ENCODE measurements around the gene E2F8. TPM values are rescaled to one million over a fixed set of nuclear protein-coding genes. Genes with fewer than 3 reads are reported as not detected.

Gene E2F8
- total RNA-seq, 1 experiment from 2014 or later = 11.3 TPM

GRCh38 chr11:19286411-19286810 lies 45.7 kb upstream of the E2F8 start:
- no peak overlapping the region for H3K23ac ChIP-seq (ENCODE audit: insufficient read length, low read depth, low read length)
- no peak overlapping the region for H3T11ph ChIP-seq (ENCODE audit: low read length)
- no peak overlapping the region for H4K5ac ChIP-seq (ENCODE audit: insufficient read length, low read depth, low read length)
- no peak overlapping the region for H2AK5ac ChIP-seq (ENCODE audit: insufficient read length, low read length)
- H2BK15ac ChIP-seq (ENCODE audit: low read depth, low read length) = no peak overlapping the region
- no peak overlapping the region for H3K56ac ChIP-seq (ENCODE audit: insufficient read length, low read depth, low read length)
- no peak overlapping the region for H3K4ac ChIP-seq (ENCODE audit: low read depth, low read length)
- no peak overlapping the region for H3K9ac ChIP-seq (ENCODE audit: extremely low read depth, insufficient read length, low read length)
- H3K4me3 Mint-ChIP-seq = no peak overlapping the region
- no peak overlapping the region for H4K91ac ChIP-seq (ENCODE audit: insufficient read length, low read depth, low read length)
- no peak overlapping the region for H2BK120ac ChIP-seq (ENCODE audit: low read depth, low read length, poor library complexity, severe bottlenecking)
- no peak for DNase-seq
- H3K27me3 Mint-ChIP-seq (ENCODE audit: low read depth) = no peaks in the 10 kb centered on the region; the same call in 1 of the 2 replicates
- H3K27me3 ChIP-seq (ENCODE audit: insufficient read depth, low read length) = no peaks in the 10 kb centered on the region
- no peak overlapping the region for H2AFZ ChIP-seq (ENCODE audit: low read length)
- no peak overlapping the region for H3K4me2 ChIP-seq (ENCODE audit: insufficient read depth, insufficient read length, low read length)
- H3K27ac Mint-ChIP-seq = no peak overlapping the region
- no peak overlapping the region for H2BK20ac ChIP-seq (ENCODE audit: low read depth, low read length, poor library complexity, severe bottlenecking)
- H3K4me1 ChIP-seq (ENCODE audit: insufficient read depth, low read length) = no peaks in the 10 kb centered on the region
- H3K4me1 Mint-ChIP-seq = peaks cover 6 to 12% of the 10 kb centered on the region in 2 experiments; a peak in 3 of 4 replicates
- H3K18ac ChIP-seq (ENCODE audit: insufficient read length, low read depth, low read length) = no peak overlapping the region
- H2BK12ac ChIP-seq (ENCODE audit: insufficient read length, low read depth, low read length) = no peak overlapping the region
- no peak overlapping the region for H2BK5ac ChIP-seq (ENCODE audit: insufficient read length, low read length)
- H4K8ac ChIP-seq (replicated peaks; ENCODE audit: insufficient read length, low read depth, low read length) = no peak overlapping the region
- no peaks in the 10 kb centered on the region for H3K79me2 ChIP-seq (ENCODE audit: insufficient read depth, low read length)
- H3K14ac ChIP-seq (ENCODE audit: insufficient read depth, low read length) = no peak overlapping the region; the same call in 1 of the 2 replicates
- no peak overlapping the region for H3K27ac ChIP-seq (ENCODE audit: insufficient read length, low read depth, low read length)
- H3K9me3 Mint-ChIP-seq = no peaks in the 10 kb centered on the region; a peak in 1 of 5 replicates
- no peaks in the 10 kb centered on the region for H3K79me1 ChIP-seq (ENCODE audit: insufficient read depth, low read depth, low read length, poor library complexity, severe bottlenecking)
- no peaks in the 10 kb centered on the region for H3K36me3 Mint-ChIP-seq (ENCODE audit: insufficient read depth in 1 of 3, low read depth in 3 of 3)
- no peak for TF ChIP-seq CTCF (conservative IDR thresholded peaks at IDR 0.05)
- no peaks in the 10 kb centered on the region for H4K20me1 ChIP-seq (ENCODE audit: control insufficient read depth, insufficient read depth, insufficient read length)
- no peaks in the 10 kb centered on the region for H3K9me3 ChIP-seq (ENCODE audit: control insufficient read depth, low read depth, low read length)
- no CpG with 5 or more reads among the region's 4 CpGs for WGBS (ENCODE audit: extremely low coverage, insufficient read length, low lambda C conversion rate)
- H3K23me2 ChIP-seq (ENCODE audit: insufficient read length, low read depth, low read length, poor library complexity, severe bottlenecking) = no peaks in the 10 kb centered on the region
